HepG2 (cell line): Measurements from ENCODE around the gene PSMC3IP. TPM values are rescaled to one million over a fixed set of nuclear protein-coding genes. Genes with fewer than 3 reads are reported as not detected.

Experiments
- EHMT2 ChIP-seq: fragments of 200-600 bp; sonication (generic); IDR thresholded peaks from 2 replicates; pipeline ENCODE4 v1.7.0; 2017; ENCODE audit warnings: antibody characterized with exemption, low read depth, low read length, borderline replicate concordance
- ELF3 ChIP-seq: IDR thresholded peaks from 2 replicates; pipeline ENCODE4 v1.6.1; 2016; ENCODE audit warnings: missing genetic modification reagents, missing compliant biosample characterization
- GLMP ChIP-seq: sonication (generic); formaldehyde crosslinking; IDR thresholded peaks from 2 replicates; pipeline ENCODE4 v1.9.0; 2021; ENCODE audit warnings: missing genetic modification reagents, mild to moderate bottlenecking, borderline replicate concordance
- KAT7 ChIP-seq: IDR thresholded peaks from 2 replicates; pipeline ENCODE4 v1.6.1; 2018; ENCODE audit warnings: borderline replicate concordance, missing compliant biosample characterization
- KDM1A ChIP-seq: IDR thresholded peaks from 2 replicates; pipeline ENCODE4 v1.6.1; 2016; ENCODE audit warnings: missing compliant biosample characterization
- MXD1 ChIP-seq: sonication (generic); formaldehyde crosslinking; IDR thresholded peaks from 2 replicates; pipeline ENCODE4 v1.4.0; 2020; ENCODE audit warnings: mild to moderate bottlenecking, missing genetic modification reagents
- NR2F6 ChIP-seq, 2 experiments: IDR thresholded peaks; 2 replicates each; pipeline ENCODE4 v1.6.1; 2016; ENCODE audit warnings: antibody characterized with exemption in 1 of 2, mild to moderate bottlenecking in 1 of 2
- NR3C1 ChIP-seq: sonication (generic); formaldehyde crosslinking; IDR thresholded peaks from 2 replicates; pipeline ENCODE4 v1.4.0; 2020; ENCODE audit warnings: missing genetic modification reagents
- PRMT3 ChIP-seq: sonication (generic); formaldehyde crosslinking; IDR thresholded peaks from 2 replicates; pipeline ENCODE4 v1.8.1; 2022; ENCODE audit warnings: low read depth, mild to moderate bottlenecking, moderate library complexity, missing genetic modification reagents, borderline replicate concordance
- RFX3 ChIP-seq: IDR thresholded peaks from 2 replicates; pipeline ENCODE4 v1.6.1; 2016; ENCODE audit warnings: missing biosample characterization, missing genetic modification reagents
- RXRA ChIP-seq: sonication (generic); formaldehyde crosslinking; IDR thresholded peaks from 2 replicates; pipeline ENCODE4 v1.5.1; 2020; ENCODE audit warnings: missing genetic modification reagents
- SNRNP70 ChIP-seq: fragments of 200-400 bp; formaldehyde crosslinking; IDR thresholded peaks from 2 replicates; pipeline ENCODE4 v1.6.1; 2017; ENCODE audit warnings: mild to moderate bottlenecking, low read depth, low read length, moderate library complexity
- SP4 ChIP-seq: sonication (generic); formaldehyde crosslinking; IDR thresholded peaks from 2 replicates; pipeline ENCODE4 v1.8.1; 2023; ENCODE audit warnings: mild to moderate bottlenecking, missing genetic modification reagents
- ZBTB10 ChIP-seq: sonication (generic); formaldehyde crosslinking; IDR thresholded peaks from 2 replicates; pipeline ENCODE4 v1.4.0; 2020; ENCODE audit warnings: missing genetic modification reagents, borderline replicate concordance
- ZBTB14 ChIP-seq: sonication (generic); formaldehyde crosslinking; IDR thresholded peaks from 2 replicates; pipeline ENCODE4 v1.4.0; 2020; ENCODE audit warnings: missing genetic modification reagents
- ZKSCAN1 ChIP-seq: fragments of 150-350 bp; IDR thresholded peaks from 2 replicates; pipeline ENCODE4 v1.6.1; 2014; ENCODE audit warnings: low read length
- ZNF367 ChIP-seq: sonication (generic); formaldehyde crosslinking; IDR thresholded peaks from 2 replicates; pipeline ENCODE4 v1.4.0; 2020; ENCODE audit warnings: missing genetic modification reagents, borderline replicate concordance
- ZNF382 ChIP-seq: sonication (generic); formaldehyde crosslinking; IDR thresholded peaks from 2 replicates; pipeline ENCODE4 v1.5.0; 2020; ENCODE audit warnings: missing genetic modification reagents, mild to moderate bottlenecking, borderline replicate concordance
- ZNF547 ChIP-seq: sonication (generic); formaldehyde crosslinking; IDR thresholded peaks from 2 replicates; pipeline ENCODE4 v1.5.1; 2020; ENCODE audit warnings: mild to moderate bottlenecking, missing genetic modification reagents
- ZNF549 ChIP-seq: sonication (generic); formaldehyde crosslinking; IDR thresholded peaks from 2 replicates; pipeline ENCODE4 v1.5.0; 2020; ENCODE audit warnings: missing genetic modification reagents
- ZNF550 ChIP-seq: sonication (generic); formaldehyde crosslinking; IDR thresholded peaks from 2 replicates; pipeline ENCODE4 v1.4.0; 2020; ENCODE audit warnings: mild to moderate bottlenecking, missing genetic modification reagents, borderline replicate concordance
- ZNF562 ChIP-seq: sonication (generic); formaldehyde crosslinking; IDR thresholded peaks from 2 replicates; pipeline ENCODE4 v1.8.0; 2022; ENCODE audit warnings: missing genetic modification reagents, borderline replicate concordance
- ZNF570 ChIP-seq: sonication (generic); formaldehyde crosslinking; IDR thresholded peaks from 2 replicates; pipeline ENCODE4 v1.4.0; 2020; ENCODE audit warnings: mild to moderate bottlenecking, missing genetic modification reagents, borderline replicate concordance
- ZNF605 ChIP-seq: sonication (generic); formaldehyde crosslinking; IDR thresholded peaks from 2 replicates; pipeline ENCODE4 v1.8.0; 2022; ENCODE audit warnings: mild to moderate bottlenecking, missing genetic modification reagents
- ZNF746 ChIP-seq: sonication (generic); formaldehyde crosslinking; IDR thresholded peaks from 2 replicates; pipeline ENCODE4 v1.8.0; 2022; ENCODE audit warnings: mild to moderate bottlenecking, missing genetic modification reagents
- polyA plus RNA-seq, 8 experiments: library from polyadenylated mRNA; depleted of rRNA in 3 of 8; stranded (reverse) in 7 of 8; unstranded in 1 of 8; fragments of >200 nt; fragmentation: Illumina TruSeq in 4 of 8; extraction: Trizol in 4 of 8; gene quantifications; 2 replicates each; pipeline versions ENCODE4 v1.2.1 to v1.2.3, GENCODE V29; 2011 to 2016; ENCODE audit warnings: low read depth in 4 of 8, missing spikeins in 1 of 8, mixed read lengths in 1 of 8; ENCODE audit not compliant: insufficient read depth in 1 of 8
- total RNA-seq, 5 experiments: library from RNA; depleted of rRNA; stranded (reverse); fragments of >200 nt; fragmentation: Illumina TruSeq; extraction: Trizol; gene quantifications; 2 replicates each; pipeline ENCODE4 v1.2.3, GENCODE V29; 2016; ENCODE audit warnings: low read depth in 1 of 5

Gene PSMC3IP
- total and polyA plus RNA-seq, 2 of the 13 experiments (the other 11 are each of a cell fraction or from before 2014, with no cell fraction given) = 6.5 to 22.4 TPM

DNA sequence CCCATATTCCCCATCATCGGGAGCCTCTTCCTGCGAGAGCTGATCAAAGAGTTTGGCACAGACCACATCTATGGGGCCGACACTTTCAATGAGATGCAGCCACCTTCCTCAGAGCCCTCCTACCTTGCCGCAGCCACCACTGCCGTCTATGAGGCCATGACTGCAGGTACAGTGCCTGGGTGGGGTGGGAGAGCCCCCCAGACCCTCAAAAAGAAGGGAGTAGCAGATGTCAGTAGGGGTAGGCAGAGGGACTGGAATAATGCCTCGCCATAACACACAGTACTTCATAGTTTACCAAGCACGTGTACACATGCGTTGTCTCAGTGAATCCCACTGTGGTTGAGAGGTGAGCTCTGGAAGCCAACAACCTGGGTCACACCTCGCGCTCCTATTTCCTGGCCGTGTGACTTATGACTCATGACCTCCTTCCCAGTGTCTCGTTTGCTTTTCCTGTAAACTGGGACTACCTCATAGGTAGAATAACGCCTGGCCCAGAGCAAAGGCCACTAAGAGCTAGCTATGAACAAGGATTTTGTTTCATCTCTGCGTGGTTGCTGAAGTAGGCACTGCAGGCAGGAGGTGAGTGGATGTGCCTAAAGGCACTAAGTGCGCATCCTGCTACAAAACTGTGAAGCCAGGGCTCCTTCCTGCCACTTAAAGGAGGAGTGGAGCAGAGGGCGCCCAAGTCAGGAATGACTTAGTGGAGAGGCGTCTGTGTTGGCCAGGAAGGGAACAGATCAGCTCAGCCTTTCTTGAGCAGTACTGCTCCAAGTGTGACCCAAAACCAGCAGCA, 36.3 kb downstream of the PSMC3IP start (continued):
- TF ChIP-seq ZNF367 (CRISPR knock-in tag) (no peak), ZNF549 (no peak), KDM1A (CRISPR knock-in tag) (0 out of 2 replicates have a peak, but pooled peaks have one; percentile 16), ZNF562 (CRISPR knock-in tag) (0 out of 2 replicates have a peak, but pooled peaks have one; percentile 54), NR3C1 (no peak), RFX3 (CRISPR knock-in tag) (peak; percentile 37; the same call in 1 of the 2 replicates), ZNF550 (no peak), ZNF605 (CRISPR knock-in tag) (peak; percentile 93), ZNF547 (CRISPR knock-in tag) (peak; percentile 88; the same call in 1 of the 2 replicates), SNRNP70 (no peak), ELF3 (peak; percentile 96), SP4 (CRISPR knock-in tag) (0 out of 2 replicates have a peak, but pooled peaks have one; percentile 31), RXRA (CRISPR knock-in tag) (peak; percentile 90), NR2F6 (IDR thresholded peaks at IDR 0.05) (peak; percentile 80), NR2F6 (CRISPR knock-in tag; IDR thresholded peaks at IDR 0.05) (peak; percentile 90), ZBTB14 (CRISPR knock-in tag) (no peak), KAT7 (CRISPR knock-in tag) (no peak; the same call in none of the 2 replicates), MXD1 (CRISPR knock-in tag) (peak; percentile 76; the same call in 1 of the 2 replicates), PRMT3 (CRISPR knock-in tag) (no peak), GLMP (CRISPR knock-in tag) (no peak), ZBTB10 (CRISPR knock-in tag) (no peak), ZNF570 (no peak), ZNF382 (CRISPR knock-in tag) (no peak), EHMT2 (no peak), ZNF746 (CRISPR knock-in tag) (0 out of 2 replicates have a peak, but pooled peaks have one; percentile 16), ZKSCAN1 (0 out of 2 replicates have a peak, but pooled peaks have one; percentile 38)
